H1 (cell line): ENCODE data around the gene SLC6A19. TPM values are rescaled to one million over a fixed set of nuclear protein-coding genes. Genes with fewer than 3 reads are reported as not detected.

Experiments used
- CTCF ChIA-PET: fragments of 300-600 bp; sonication (Branson Sonifier 250); formaldehyde crosslinking; loops from one replicate; lab custom pipeline; 2021; ENCODE audit not compliant: partially characterized antibody; lab: Charles Lee
- POLR2A ChIA-PET: fragments of 300-600 bp; sonication (Branson Sonifier 250); formaldehyde crosslinking; loops from one replicate; lab custom pipeline; 2021; ENCODE audit warnings: inconsistent platforms; ENCODE audit not compliant: partially characterized antibody; lab: Charles Lee
- DNase-seq, 2 experiments: peaks; one replicate each; pipeline versions ENCODE4 v3.0.0 to v3.0.0-alpha.2; 2010 to 2022; ENCODE audit warnings: low spot score in 2 of 2, low read depth in 1 of 2, mixed read lengths in 1 of 2
- FAIRE-seq: peaks from 2 replicates; lab custom pipeline; 2011; peaks lifted over from hg19 to GRCh38; lab: Jason Lieb, UNC
- H2AFZ ChIP-seq: 2 replicates; pipeline ENCODE4 v1.8.1; 2012; ENCODE audit warnings: low read length, inconsistent platforms
- H2AK5ac ChIP-seq: 2 replicates; pipeline ENCODE4 v1.6.1; 2013; ENCODE audit warnings: low read depth, low read length
- H2BK120ac ChIP-seq: replicated peaks from 2 replicates; pipeline ENCODE3; 2013; ENCODE audit warnings: low read depth, low read length, inconsistent platforms
- H2BK12ac ChIP-seq: 2 replicates; pipeline ENCODE4 v1.6.1; 2013; ENCODE audit warnings: low read depth, low read length
- H2BK15ac ChIP-seq: 2 replicates; pipeline ENCODE4 v1.6.1; 2013; ENCODE audit warnings: low read length
- H2BK20ac ChIP-seq: 2 replicates; pipeline ENCODE4 v1.6.1; 2013; ENCODE audit warnings: low read length
- H2BK5ac ChIP-seq: 2 replicates; pipeline ENCODE4 v1.6.1; 2013; ENCODE audit warnings: low read depth, low read length
- H3K14ac ChIP-seq: 2 replicates; pipeline ENCODE4 v1.6.1; 2013; ENCODE audit warnings: inconsistent platforms; ENCODE audit not compliant: insufficient read length
- H3K18ac ChIP-seq: 2 replicates; pipeline ENCODE4 v1.6.1; 2013; ENCODE audit warnings: low read length; ENCODE audit errors: extremely low read depth
- H3K23ac ChIP-seq: 2 replicates; pipeline ENCODE4 v1.6.1; 2013; ENCODE audit warnings: inconsistent platforms; ENCODE audit not compliant: insufficient read length
- H3K23me2 ChIP-seq: 2 replicates; pipeline ENCODE4 v1.6.1; 2013; ENCODE audit warnings: low read depth, low read length
- H3K27ac ChIP-seq: 2 replicates; pipeline ENCODE4 v1.6.1; 2011; ENCODE audit warnings: low read depth, low read length, inconsistent platforms
- H3K27me3 ChIP-seq, 4 experiments: replicated peaks in 1 of 4; 1 replicate in 1 of 4; 2 replicates in 3 of 4; pipeline versions ENCODE4 v1.6.1 to v1.8.1; 2011 to 2013; ENCODE audit warnings: low read length in 3 of 4, mild to moderate bottlenecking in 3 of 4, inconsistent platforms in 2 of 4, mixed read lengths in 2 of 4, moderate library complexity in 1 of 4; ENCODE audit not compliant: control insufficient read depth in 3 of 4, insufficient read depth in 3 of 4; ENCODE audit errors: extremely low read depth in 1 of 4
- H3K36me3 ChIP-seq, 4 experiments: 2 replicates each; pipeline versions ENCODE4 v1.6.1 to v1.8.1; 2011 to 2013; ENCODE audit warnings: mild to moderate bottlenecking in 4 of 4, low read length in 3 of 4, moderate library complexity in 2 of 4, control low read depth in 1 of 4, inconsistent platforms in 1 of 4; ENCODE audit not compliant: insufficient read depth in 4 of 4, control insufficient read depth in 2 of 4
- H3K4ac ChIP-seq: replicated peaks from 2 replicates; pipeline ENCODE3; 2013; ENCODE audit warnings: low read length, low read depth, mixed read lengths, inconsistent platforms; ENCODE audit not compliant: insufficient read length
- H3K4me1 ChIP-seq, 4 experiments: replicated peaks in 1 of 4; 1 replicate in 1 of 4; 2 replicates in 3 of 4; pipeline versions ENCODE4 v1.6.1 to v1.8.1; 2011 to 2013; ENCODE audit warnings: low read length in 3 of 4, inconsistent platforms in 2 of 4, mixed read lengths in 1 of 4; ENCODE audit not compliant: insufficient read depth in 4 of 4, control insufficient read depth in 3 of 4
- H3K4me2 ChIP-seq, 2 experiments: 2 replicates each; pipeline versions ENCODE4 v1.6.1 to v1.8.1; 2011 to 2013; ENCODE audit warnings: low read depth in 2 of 2, low read length in 2 of 2, control low read depth in 1 of 2, inconsistent platforms in 1 of 2, mild to moderate bottlenecking in 1 of 2; ENCODE audit not compliant: insufficient read depth in 1 of 2
- H3K4me3 ChIP-seq, 4 experiments: fragments of 200-600, 300-600 bp in 1 of 4; sonication (generic), shearing (Covaris generic), sonication (Bioruptor Twin) in 1 of 4; 2 replicates each; pipeline versions ENCODE4 v1.5.1 to v1.8.1; 2011 to 2016; ENCODE audit warnings: low read length in 4 of 4, low read depth in 3 of 4, control low read depth in 2 of 4, inconsistent platforms in 2 of 4, mild to moderate bottlenecking in 2 of 4, mixed read lengths in 1 of 4, moderate library complexity in 1 of 4; ENCODE audit not compliant: insufficient read depth in 2 of 4; ENCODE audit errors: extremely low read depth in 1 of 4
- H3K56ac ChIP-seq: replicated peaks from 2 replicates; pipeline ENCODE3; 2013; ENCODE audit warnings: low read depth, mild to moderate bottlenecking, mixed read lengths, low read length, inconsistent platforms; ENCODE audit not compliant: insufficient read length
- H3K79me1 ChIP-seq: 2 replicates; pipeline ENCODE4 v1.6.1; 2013; ENCODE audit warnings: low read depth, low read length, control low read depth
- H3K79me2 ChIP-seq, 2 experiments: 2 replicates each; pipeline versions ENCODE4 v1.6.1 to v1.8.1; 2012 to 2013; ENCODE audit warnings: low read length in 2 of 2, mild to moderate bottlenecking in 2 of 2, inconsistent platforms in 1 of 2; ENCODE audit not compliant: insufficient read depth in 2 of 2, control insufficient read depth in 1 of 2
- H3K9ac ChIP-seq, 4 experiments: replicated peaks in 1 of 4; 1 replicate in 1 of 4; 2 replicates in 3 of 4; pipeline versions ENCODE4 v1.6.1 to v1.8.1; 2011 to 2013; ENCODE audit warnings: low read depth in 3 of 4, low read length in 3 of 4, control low read depth in 2 of 4, mild to moderate bottlenecking in 2 of 4, moderate library complexity in 2 of 4, inconsistent platforms in 1 of 4; ENCODE audit errors: extremely low read depth in 1 of 4
- H3K9me3 ChIP-seq, 2 experiments: 2 replicates each; pipeline versions ENCODE4 v1.6.1 to v1.8.1; 2012 to 2013; ENCODE audit warnings: mild to moderate bottlenecking in 2 of 2, moderate library complexity in 2 of 2, control low read depth in 1 of 2, inconsistent platforms in 1 of 2, low read depth in 1 of 2, low read length in 1 of 2, mixed read lengths in 1 of 2; ENCODE audit not compliant: insufficient read depth in 2 of 2
- H4K20me1 ChIP-seq, 2 experiments: replicated peaks in 1 of 2; 2 replicates each; pipeline versions ENCODE3 to v1.8.1; 2011 to 2013; ENCODE audit warnings: inconsistent platforms in 2 of 2, low read length in 2 of 2, mild to moderate bottlenecking in 1 of 2; ENCODE audit not compliant: insufficient read depth in 2 of 2, control insufficient read depth in 1 of 2
- H4K5ac ChIP-seq: 2 replicates; pipeline ENCODE4 v1.6.1; 2013; ENCODE audit warnings: low read length, low read depth, mixed read lengths, inconsistent platforms; ENCODE audit not compliant: insufficient read length
- H4K8ac ChIP-seq: 2 replicates; pipeline ENCODE4 v1.8.0; 2013; ENCODE audit warnings: mild to moderate bottlenecking, moderate library complexity, low read length, inconsistent platforms; ENCODE audit not compliant: insufficient read depth; ENCODE audit errors: extremely low read depth
- H4K91ac ChIP-seq: replicated peaks from 2 replicates; pipeline ENCODE3; 2013; ENCODE audit warnings: low read length, mixed read lengths, inconsistent platforms; ENCODE audit not compliant: insufficient read length
- CTBP2 ChIP-seq: IDR thresholded peaks from 2 replicates; pipeline ENCODE4 v1.7.0; 2011; ENCODE audit warnings: borderline replicate concordance, mild to moderate bottlenecking, moderate library complexity, mixed read lengths, low read length; ENCODE audit not compliant: insufficient read depth, insufficient read length
- JUN ChIP-seq: IDR thresholded peaks from 2 replicates; pipeline ENCODE4 v1.6.1; 2011; ENCODE audit warnings: low read depth, mild to moderate bottlenecking, improper control_type of control experiment, low read length
- KDM1A ChIP-seq: fragments of 200-600, 300-600 bp; sonication (generic); IDR thresholded peaks from 2 replicates; pipeline ENCODE4 v1.7.1; 2016; ENCODE audit warnings: mild to moderate bottlenecking, low read length, borderline replicate concordance
- SP4 ChIP-seq: IDR thresholded peaks from 2 replicates; pipeline ENCODE4 v1.6.1; 2012; ENCODE audit warnings: low read length, inconsistent platforms
- SUZ12 ChIP-seq: fragments of 200-600 bp; sonication (generic); IDR thresholded peaks from 2 replicates; pipeline ENCODE4 v1.6.1; 2012; ENCODE audit warnings: mild to moderate bottlenecking, inconsistent platforms, low read length, moderate library complexity, mixed read lengths
- TBP ChIP-seq: IDR thresholded peaks from 2 replicates; pipeline ENCODE4 v1.6.1; 2011; ENCODE audit warnings: low read depth, low read length, improper control_type of control experiment
- WGBS, 2 experiments: shearing (Covaris generic) in 1 of 2; methylation state at CpG; one replicate each; pipeline versions ENCODE4 v1.1.6 to v1.1.7; 2013 to 2015; ENCODE audit warnings: low lambda C conversion rate in 2 of 2, mixed read lengths in 2 of 2, inconsistent platforms in 1 of 2, low coverage in 1 of 2, missing lambda C conversion rate in 1 of 2; ENCODE audit not compliant: insufficient replicate concordance in 2 of 2, insufficient coverage in 1 of 2, insufficient read length in 1 of 2; ENCODE audit errors: extremely low coverage in 1 of 2, missing lambda C conversion rate in 1 of 2; 5-methylcytosine and 5-hydroxymethylcytosine counted together
- polyA plus RNA-seq, 7 experiments: library from polyadenylated mRNA; depleted of rRNA in 3 of 7; stranded (reverse) in 5 of 7; unstranded in 2 of 7; fragments of >200 nt in 5 of 7; fragments of 200-250 nt in 2 of 7; gene quantifications; 1 replicate in 5 of 7; 2 replicates in 1 of 7; 4 replicates in 1 of 7; pipeline versions ENCODE4 v1.2.1 to v1.2.3, GENCODE V29; 2011 to 2013; ENCODE audit warnings: missing spikeins in 2 of 7, mixed read lengths in 2 of 7
- total RNA-seq: library from RNA; stranded (reverse); fragmentation: NEBNext Ultra II Directional; extraction: Animal tissue kit (Norgen Biotek cat#: 25700); gene quantifications from 2 replicates; pipeline ENCODE4 v1.2.1, GENCODE V29; 2021
- TF ChIP-seq, protein P1 (sequence below): IDR thresholded peaks from 2 replicates; pipeline ENCODE4 v1.6.1; 2012; ENCODE audit warnings: inconsistent platforms

The SLC6A19 gene
- total and polyA plus RNA-seq, 2 of the 8 experiments (the other 6 are each of a cell fraction or from before 2014, with no cell fraction given): 0.02 TPM; not detected in 1

DNA sequence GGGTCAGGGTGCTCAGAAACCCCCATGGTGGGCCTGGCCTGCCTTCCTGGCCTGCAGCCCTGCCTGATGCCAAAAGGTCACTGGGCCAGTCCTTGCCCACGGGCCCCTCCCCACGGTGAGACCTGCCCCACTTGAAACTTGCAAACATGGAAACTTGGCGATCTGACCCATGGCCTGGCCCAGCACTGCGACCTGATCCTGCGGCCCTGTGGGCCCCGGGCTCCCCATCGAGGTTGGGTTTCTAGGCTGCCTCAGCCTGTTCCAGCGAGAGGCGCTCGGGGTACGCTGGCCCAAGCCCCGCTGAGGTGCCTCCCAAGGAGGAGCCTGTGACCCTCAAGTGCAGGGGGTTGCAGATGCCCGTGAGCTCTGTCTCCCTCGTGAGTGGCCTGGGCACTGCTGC, 37.5 kb upstream of the SLC6A19 start:
- DNase-seq (no peak), FAIRE-seq (no peak)
- POLR2A ChIA-PET: no interaction called here
- CTCF ChIA-PET: no interaction called here
- Histone ChIP-seq H3K9ac (no peak overlapping the region), H3K27ac (no peak overlapping the region), H3K23ac (no peak overlapping the region), H3K14ac (no peak overlapping the region), H3K4me1 (peaks cover 0 to 5% (median 3%) of the 10 kb centered on the region in 4 experiments; a peak in 2 of 7 replicates), H3K9me3 (no peaks in the 10 kb centered on the region), H3K79me2 (no peaks in the 10 kb centered on the region), H3K4ac (no peak overlapping the region), H3K79me1 (no peaks in the 10 kb centered on the region; the same call in 1 of the 2 replicates), H3K36me3 (no peaks in the 10 kb centered on the region), H2BK15ac (no peak overlapping the region), H2BK5ac (no peak overlapping the region), H3K4me2 (no peak overlapping the region), H4K91ac (no peak overlapping the region), H2AFZ (no peak overlapping the region), H3K4me3 (no peak overlapping the region), H2AK5ac (no peak overlapping the region), H4K5ac (no peak overlapping the region), H2BK20ac (no peak overlapping the region), H3K23me2 (peaks cover 8% of the 10 kb centered on the region; the same call in 1 of the 2 replicates), H4K8ac (no peak overlapping the region), H3K27me3 (no peaks in the 10 kb centered on the region), H4K20me1 (no peaks in the 10 kb centered on the region), H3K18ac (no peak overlapping the region), H2BK120ac (no peak overlapping the region), H2BK12ac (no peak overlapping the region), H3K56ac (no peak overlapping the region)
- TF ChIP-seq KDM1A: no peak
- TF ChIP-seq, protein P1, sequence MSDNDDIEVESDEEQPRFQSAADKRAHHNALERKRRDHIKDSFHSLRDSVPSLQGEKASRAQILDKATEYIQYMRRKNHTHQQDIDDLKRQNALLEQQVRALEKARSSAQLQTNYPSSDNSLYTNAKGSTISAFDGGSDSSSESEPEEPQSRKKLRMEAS: no peak
- no peak for TF ChIP-seq TBP
- TF ChIP-seq SP4: no peak
- no peak for TF ChIP-seq SUZ12
- TF ChIP-seq JUN: no peak
- TF ChIP-seq CTBP2: no peak
- WGBS, 2 experiments: 84% methylated on average over 14 of the region's 14 CpGs; no CpG with 5 or more reads in 1 of the 2 experiments
